ENCODE results near the gene TNIK.

TNIK gene

DNA sequence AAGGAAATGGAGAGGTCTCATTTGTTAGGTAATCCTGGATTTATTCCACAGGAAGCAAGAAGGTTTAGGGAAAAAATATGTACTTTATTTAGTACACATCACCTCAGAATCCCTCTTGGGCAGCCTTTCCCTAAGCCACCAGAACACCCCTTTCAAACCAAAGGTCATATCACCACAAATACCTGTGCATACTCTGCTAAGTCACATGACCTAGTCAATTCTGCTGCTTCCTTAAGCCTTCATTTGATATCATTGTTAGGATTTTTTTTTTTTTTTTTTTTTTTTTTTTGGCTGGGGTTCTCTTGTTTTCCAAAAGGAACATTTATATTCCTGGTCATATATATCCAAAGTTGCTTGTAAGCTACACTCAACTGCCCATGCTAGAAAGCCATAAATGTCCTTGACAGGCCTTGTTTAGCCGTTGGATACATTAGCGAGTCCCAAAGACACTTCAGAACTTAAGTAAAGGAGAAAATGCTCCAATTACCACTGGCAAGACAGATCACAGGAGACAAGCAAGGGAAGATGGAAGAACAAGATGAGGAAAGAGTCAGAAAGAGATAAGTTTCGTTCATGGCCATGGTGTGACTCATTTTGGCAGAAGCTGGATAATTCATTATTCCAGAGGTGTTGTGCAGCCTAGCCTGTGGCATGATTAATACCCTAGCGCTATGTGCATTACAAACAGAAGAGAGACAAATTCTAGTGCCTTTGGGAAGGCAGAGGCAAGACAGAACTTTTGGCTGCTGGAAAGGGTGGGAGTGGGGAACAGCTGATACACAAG, 278.1 kb downstream of the TNIK start:
- H3K4me3 ChIP-seq (ENCODE audit: low read depth, low read length), result no peak overlapping the region
- TF ChIP-seq, protein P1, sequence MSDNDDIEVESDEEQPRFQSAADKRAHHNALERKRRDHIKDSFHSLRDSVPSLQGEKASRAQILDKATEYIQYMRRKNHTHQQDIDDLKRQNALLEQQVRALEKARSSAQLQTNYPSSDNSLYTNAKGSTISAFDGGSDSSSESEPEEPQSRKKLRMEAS (IDR thresholded peaks at IDR 0.05; ENCODE audit: low read depth, low read length), result no peak
- TF ChIP-seq, protein P2, sequence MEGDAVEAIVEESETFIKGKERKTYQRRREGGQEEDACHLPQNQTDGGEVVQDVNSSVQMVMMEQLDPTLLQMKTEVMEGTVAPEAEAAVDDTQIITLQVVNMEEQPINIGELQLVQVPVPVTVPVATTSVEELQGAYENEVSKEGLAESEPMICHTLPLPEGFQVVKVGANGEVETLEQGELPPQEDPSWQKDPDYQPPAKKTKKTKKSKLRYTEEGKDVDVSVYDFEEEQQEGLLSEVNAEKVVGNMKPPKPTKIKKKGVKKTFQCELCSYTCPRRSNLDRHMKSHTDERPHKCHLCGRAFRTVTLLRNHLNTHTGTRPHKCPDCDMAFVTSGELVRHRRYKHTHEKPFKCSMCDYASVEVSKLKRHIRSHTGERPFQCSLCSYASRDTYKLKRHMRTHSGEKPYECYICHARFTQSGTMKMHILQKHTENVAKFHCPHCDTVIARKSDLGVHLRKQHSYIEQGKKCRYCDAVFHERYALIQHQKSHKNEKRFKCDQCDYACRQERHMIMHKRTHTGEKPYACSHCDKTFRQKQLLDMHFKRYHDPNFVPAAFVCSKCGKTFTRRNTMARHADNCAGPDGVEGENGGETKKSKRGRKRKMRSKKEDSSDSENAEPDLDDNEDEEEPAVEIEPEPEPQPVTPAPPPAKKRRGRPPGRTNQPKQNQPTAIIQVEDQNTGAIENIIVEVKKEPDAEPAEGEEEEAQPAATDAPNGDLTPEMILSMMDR (IDR thresholded peaks at IDR 0.05; ENCODE audit: low read depth, low read length), result no peak
- TF ChIP-seq MYC (IDR thresholded peaks at IDR 0.05; ENCODE audit: low read depth, low read length) (no peak), POLR2A (IDR thresholded peaks at IDR 0.05; ENCODE audit: extremely low read depth, insufficient read length) (no peak)
- no peak for DNase-seq (ENCODE audit: low read depth)

DNA sequence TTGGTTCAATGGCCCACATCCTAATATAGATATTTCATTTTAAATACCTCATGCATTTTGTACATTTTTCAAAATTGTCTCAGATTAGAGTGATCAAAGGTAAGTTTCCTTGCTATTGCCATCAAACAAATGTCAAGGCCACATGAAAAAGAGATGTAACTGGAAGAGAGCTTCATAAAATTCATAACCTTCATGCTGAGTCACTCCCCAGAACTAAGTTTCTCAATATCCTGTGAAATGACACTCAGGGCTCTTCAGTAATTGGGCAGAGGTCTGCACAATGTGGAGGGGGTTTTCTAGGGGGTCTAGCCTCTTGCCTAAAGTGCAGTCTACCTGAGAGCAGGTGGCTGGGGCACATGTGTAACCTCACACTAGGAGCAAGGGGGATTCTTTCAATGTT, 281.5 kb downstream of the TNIK start:
- DNase-seq (ENCODE audit: low read depth), result peak; percentile 64
- TF ChIP-seq, protein P2 (IDR thresholded peaks at IDR 0.05; ENCODE audit: low read depth, low read length), result no peak
- TF ChIP-seq POLR2A (IDR thresholded peaks at IDR 0.05; ENCODE audit: extremely low read depth, insufficient read length) (no peak), MYC (IDR thresholded peaks at IDR 0.05; ENCODE audit: low read depth, low read length) (no peak)
- TF ChIP-seq, protein P1 (IDR thresholded peaks at IDR 0.05; ENCODE audit: low read depth, low read length), result no peak
- H3K4me3 ChIP-seq (ENCODE audit: low read depth, low read length), result no peak overlapping the region

DNA sequence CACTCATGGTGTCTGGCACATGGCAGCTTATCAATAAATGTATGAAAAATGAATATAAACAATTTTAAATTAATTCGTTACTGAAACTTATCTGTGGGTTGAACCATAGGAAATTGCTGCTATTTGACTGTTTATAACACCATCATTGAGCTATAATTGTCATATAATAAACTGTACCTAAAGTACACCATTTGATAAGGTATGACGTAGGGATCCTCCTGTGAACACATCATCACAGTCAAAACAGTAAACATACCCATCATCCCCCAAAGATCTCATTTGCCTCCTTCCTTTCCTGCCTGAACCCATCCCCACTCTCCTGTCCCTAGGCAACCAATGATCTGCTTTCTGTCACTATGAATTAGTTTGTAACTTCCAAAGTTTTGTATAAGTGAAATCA, 282.7 kb downstream of the TNIK start:
- TF ChIP-seq, protein P2 (IDR thresholded peaks at IDR 0.05; ENCODE audit: low read depth, low read length), result no peak
- TF ChIP-seq MYC (IDR thresholded peaks at IDR 0.05; ENCODE audit: low read depth, low read length) (no peak), POLR2A (IDR thresholded peaks at IDR 0.05; ENCODE audit: extremely low read depth, insufficient read length) (no peak)
- TF ChIP-seq, protein P1 (IDR thresholded peaks at IDR 0.05; ENCODE audit: low read depth, low read length), result no peak

DNA sequence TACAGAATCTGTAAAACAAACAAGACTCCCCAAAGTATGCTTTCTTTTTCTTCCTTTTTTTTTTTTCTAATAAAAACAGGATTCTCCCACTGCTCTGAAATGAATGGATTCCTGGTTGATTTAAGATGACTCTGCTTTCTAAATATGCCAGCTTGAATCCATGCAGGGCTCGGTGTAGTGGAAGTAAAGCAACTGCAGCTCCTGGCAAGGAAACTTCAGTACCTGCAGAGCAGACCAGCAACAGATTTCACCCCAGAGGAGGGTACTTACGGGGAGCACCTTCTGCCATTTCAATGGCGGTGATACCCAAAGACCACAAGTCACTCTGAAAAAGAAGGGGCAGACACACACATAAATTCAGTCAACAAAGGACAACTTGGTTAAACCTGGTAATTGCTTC, 283.1 kb downstream of the TNIK start:
- no peak for DNase-seq (ENCODE audit: low read depth)
- TF ChIP-seq POLR2A (IDR thresholded peaks at IDR 0.05; ENCODE audit: extremely low read depth, insufficient read length) (no peak), MYC (IDR thresholded peaks at IDR 0.05; ENCODE audit: low read depth, low read length) (no peak)
- TF ChIP-seq, protein P2 (IDR thresholded peaks at IDR 0.05; ENCODE audit: low read depth, low read length), result no peak
- TF ChIP-seq, protein P1 (IDR thresholded peaks at IDR 0.05; ENCODE audit: low read depth, low read length), result no peak
- no peak overlapping the region for H3K4me3 ChIP-seq (ENCODE audit: low read depth, low read length)

More for the DNA sequence above, 282.7 kb downstream of the TNIK start:
- DNase-seq (ENCODE audit: low read depth), result no peak
- no peak overlapping the region for H3K4me3 ChIP-seq (ENCODE audit: low read depth, low read length)

DNA sequence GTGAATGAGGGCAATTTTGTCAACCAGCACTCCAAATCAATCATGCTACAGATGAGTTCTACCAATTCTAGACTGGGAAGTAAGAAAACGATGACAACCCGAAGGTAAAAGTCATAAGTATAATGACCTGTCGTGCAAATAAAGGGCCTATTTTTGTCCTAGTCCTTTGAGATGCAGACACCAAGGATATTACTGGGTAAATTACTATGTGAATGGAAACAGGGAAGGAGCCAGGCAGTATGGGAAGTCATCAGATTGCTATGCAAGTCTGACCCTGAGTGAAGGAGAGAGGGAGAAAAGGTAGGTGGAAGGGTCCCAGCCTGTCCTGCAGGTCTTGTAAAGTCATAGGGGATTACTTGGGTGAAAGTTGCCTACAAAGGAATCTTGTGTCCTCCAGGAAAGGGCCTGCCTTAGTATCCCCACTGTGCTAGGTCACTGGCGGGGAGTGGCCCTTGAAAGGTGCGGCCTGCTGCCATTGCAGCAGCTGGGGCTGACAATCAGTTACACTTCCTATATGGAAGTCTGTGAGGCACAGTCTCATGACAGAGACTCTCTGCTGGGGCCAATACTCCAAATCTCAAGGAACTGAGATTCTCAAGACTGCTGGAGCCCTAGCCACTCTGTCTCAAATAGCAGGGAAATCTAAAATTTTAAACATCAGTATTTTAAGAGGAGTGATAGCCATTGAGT, 283.8 kb downstream of the TNIK start:
- TF ChIP-seq, protein P2 (IDR thresholded peaks at IDR 0.05; ENCODE audit: low read depth, low read length), result no peak
- TF ChIP-seq, protein P1 (IDR thresholded peaks at IDR 0.05; ENCODE audit: low read depth, low read length), result no peak
- TF ChIP-seq POLR2A (IDR thresholded peaks at IDR 0.05; ENCODE audit: extremely low read depth, insufficient read length), result no peak
- TF ChIP-seq MYC (IDR thresholded peaks at IDR 0.05; ENCODE audit: low read depth, low read length), result no peak
- DNase-seq (ENCODE audit: low read depth), result no peak
- H3K4me3 ChIP-seq (ENCODE audit: low read depth, low read length), result no peak overlapping the region

Data from NB4 (cell line).